Neutrophil (primary cell): ENCODE results near the gene RAX2.

Source experiments
- H3K27ac ChIP-seq: fragments of 200-600 bp; sonication (generic); 2 replicates; pipeline ENCODE4 v1.5.1; 2016; ENCODE audit warnings: mild to moderate bottlenecking, moderate library complexity
- H3K27me3 ChIP-seq: fragments of 200-600 bp; sonication (generic); 2 replicates; pipeline ENCODE4 v1.6.0; 2016; ENCODE audit warnings: mild to moderate bottlenecking
- H3K36me3 ChIP-seq: fragments of 200-600 bp; sonication (generic); 2 replicates; pipeline ENCODE4 v1.5.1; 2017
- H3K4me1 ChIP-seq, 2 experiments: fragments of 200-600 bp in 1 of 2; sonication (generic) in 1 of 2; 1 replicate in 1 of 2; 2 replicates in 1 of 2; pipeline versions ENCODE4 v1.5.1 to v1.6.1; 2013 to 2016; ENCODE audit warnings: low read depth in 1 of 2, low read length in 1 of 2, mild to moderate bottlenecking in 1 of 2, moderate library complexity in 1 of 2; ENCODE audit not compliant: control insufficient read depth in 1 of 2, insufficient read depth in 1 of 2
- H3K4me3 ChIP-seq, 2 experiments: fragments of 200-600 bp in 1 of 2; sonication (generic) in 1 of 2; 1 replicate in 1 of 2; 2 replicates in 1 of 2; pipeline ENCODE4 v1.5.1; 2013 to 2016; ENCODE audit warnings: low read depth in 1 of 2, low read length in 1 of 2, mild to moderate bottlenecking in 1 of 2, moderate library complexity in 1 of 2
- H3K9me3 ChIP-seq: fragments of 200-600 bp; sonication (generic); 2 replicates; pipeline ENCODE4 v1.5.1; 2016
- TF ChIP-seq, protein P1 (sequence below): fragments of 200-600 bp; sonication (generic); IDR thresholded peaks from 2 replicates; pipeline ENCODE4 v1.5.1; 2016; ENCODE audit warnings: antibody characterized with exemption

Gene RAX2

DNA sequence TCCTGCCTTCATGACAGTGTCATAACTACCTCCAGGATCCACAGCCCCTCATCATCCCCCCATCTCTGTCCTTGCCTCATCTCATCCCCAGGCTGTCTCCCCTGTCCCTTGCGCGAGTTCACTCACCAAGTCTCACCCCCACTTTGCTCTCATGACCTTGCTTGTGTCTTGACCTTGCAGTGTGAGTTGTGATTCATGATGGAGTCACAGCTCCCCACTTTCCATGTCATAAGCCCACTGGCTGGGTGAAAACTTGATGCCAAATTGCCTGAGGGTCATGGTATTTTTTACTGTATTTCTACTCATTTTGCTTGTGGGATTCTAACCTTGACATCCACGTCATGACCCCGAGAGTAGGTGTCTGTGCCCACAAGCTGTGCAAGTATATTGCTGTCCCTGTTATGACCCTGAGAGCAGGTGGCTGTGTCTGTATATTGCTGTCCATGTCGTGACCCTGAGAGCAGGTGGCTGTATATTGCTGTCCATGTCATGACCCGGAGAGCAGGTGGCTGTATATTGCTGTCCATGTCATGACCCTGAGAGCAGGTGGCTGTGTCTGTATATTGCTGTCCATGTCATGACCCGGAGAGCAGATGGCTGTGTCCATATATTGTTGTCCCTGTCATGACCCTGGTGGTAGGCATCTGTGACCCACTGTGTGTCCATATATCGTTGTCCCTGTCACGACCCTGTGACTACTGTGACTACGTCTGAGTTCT is 34.4 kb downstream of the RAX2 start:
- no peaks in the 10 kb centered on the region for H3K4me1 ChIP-seq
- no peak overlapping the region for H3K4me3 ChIP-seq
- H3K9me3 ChIP-seq: no peaks in the 10 kb centered on the region
- TF ChIP-seq, protein P1, sequence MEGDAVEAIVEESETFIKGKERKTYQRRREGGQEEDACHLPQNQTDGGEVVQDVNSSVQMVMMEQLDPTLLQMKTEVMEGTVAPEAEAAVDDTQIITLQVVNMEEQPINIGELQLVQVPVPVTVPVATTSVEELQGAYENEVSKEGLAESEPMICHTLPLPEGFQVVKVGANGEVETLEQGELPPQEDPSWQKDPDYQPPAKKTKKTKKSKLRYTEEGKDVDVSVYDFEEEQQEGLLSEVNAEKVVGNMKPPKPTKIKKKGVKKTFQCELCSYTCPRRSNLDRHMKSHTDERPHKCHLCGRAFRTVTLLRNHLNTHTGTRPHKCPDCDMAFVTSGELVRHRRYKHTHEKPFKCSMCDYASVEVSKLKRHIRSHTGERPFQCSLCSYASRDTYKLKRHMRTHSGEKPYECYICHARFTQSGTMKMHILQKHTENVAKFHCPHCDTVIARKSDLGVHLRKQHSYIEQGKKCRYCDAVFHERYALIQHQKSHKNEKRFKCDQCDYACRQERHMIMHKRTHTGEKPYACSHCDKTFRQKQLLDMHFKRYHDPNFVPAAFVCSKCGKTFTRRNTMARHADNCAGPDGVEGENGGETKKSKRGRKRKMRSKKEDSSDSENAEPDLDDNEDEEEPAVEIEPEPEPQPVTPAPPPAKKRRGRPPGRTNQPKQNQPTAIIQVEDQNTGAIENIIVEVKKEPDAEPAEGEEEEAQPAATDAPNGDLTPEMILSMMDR: no peak
- H3K27ac ChIP-seq: no peak overlapping the region
- H3K27me3 ChIP-seq: peaks cover 5% of the 10 kb centered on the region
- no peaks in the 10 kb centered on the region for H3K36me3 ChIP-seq

DNA sequence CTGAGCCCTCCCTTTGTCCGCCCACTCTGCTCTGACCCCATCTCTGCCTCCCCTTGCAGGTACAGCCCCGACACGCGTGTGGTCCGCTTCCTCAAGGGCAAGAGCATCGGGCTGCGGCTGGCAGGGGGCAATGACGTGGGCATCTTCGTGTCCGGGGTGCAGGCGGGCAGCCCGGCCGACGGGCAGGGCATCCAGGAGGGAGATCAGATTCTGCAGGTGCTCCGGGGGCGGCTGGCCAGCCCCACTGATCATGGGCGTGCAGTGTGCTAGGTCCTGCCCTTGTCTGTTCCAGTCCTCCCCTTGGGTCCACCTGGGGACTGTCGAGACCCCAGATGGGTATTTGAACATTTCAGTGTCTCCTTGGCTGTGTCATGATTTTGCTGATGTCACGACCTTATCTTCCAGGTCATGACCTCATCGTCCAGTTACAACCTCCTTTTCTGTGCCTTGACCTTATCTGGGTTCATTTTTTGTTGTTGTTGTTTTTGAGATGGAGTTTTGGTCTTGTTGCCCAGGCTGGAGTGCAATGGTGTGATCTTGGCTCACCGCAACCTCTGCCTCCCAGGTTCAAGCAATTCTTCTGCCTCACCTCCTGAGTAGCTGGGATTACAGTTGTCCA is 35.8 kb downstream of the RAX2 start:
- no peak overlapping the region for H3K4me3 ChIP-seq
- no peaks in the 10 kb centered on the region for H3K4me1 ChIP-seq
- no peaks in the 10 kb centered on the region for H3K9me3 ChIP-seq
- TF ChIP-seq, protein P1: no peak
- H3K27ac ChIP-seq: no peak overlapping the region
- no peaks in the 10 kb centered on the region for H3K36me3 ChIP-seq
- peaks cover 5% of the 10 kb centered on the region for H3K27me3 ChIP-seq

- TF ChIP-seq, protein P1: no peak
- Histone ChIP-seq H3K9me3 (no peaks in the 10 kb centered on the region), H3K27ac (no peak overlapping the region), H3K4me3 (no peak overlapping the region), H3K4me1 (no peaks in the 10 kb centered on the region), H3K36me3 (no peaks in the 10 kb centered on the region), H3K27me3 (peaks cover 5% of the 10 kb centered on the region)
Measured at GRCh38 chr19:3734310-3734600, 37.8 kb downstream of the RAX2 start.

- no peaks in the 10 kb centered on the region for H3K36me3 ChIP-seq
- no peak overlapping the region for H3K4me3 ChIP-seq
- no peak overlapping the region for H3K27ac ChIP-seq
- no peaks in the 10 kb centered on the region for H3K4me1 ChIP-seq
- H3K9me3 ChIP-seq: no peaks in the 10 kb centered on the region
- peaks cover 5% of the 10 kb centered on the region for H3K27me3 ChIP-seq
- TF ChIP-seq, protein P1: no peak
Measured at GRCh38 chr19:3733549-3734309, 38.3 kb downstream of the RAX2 start.

DNA sequence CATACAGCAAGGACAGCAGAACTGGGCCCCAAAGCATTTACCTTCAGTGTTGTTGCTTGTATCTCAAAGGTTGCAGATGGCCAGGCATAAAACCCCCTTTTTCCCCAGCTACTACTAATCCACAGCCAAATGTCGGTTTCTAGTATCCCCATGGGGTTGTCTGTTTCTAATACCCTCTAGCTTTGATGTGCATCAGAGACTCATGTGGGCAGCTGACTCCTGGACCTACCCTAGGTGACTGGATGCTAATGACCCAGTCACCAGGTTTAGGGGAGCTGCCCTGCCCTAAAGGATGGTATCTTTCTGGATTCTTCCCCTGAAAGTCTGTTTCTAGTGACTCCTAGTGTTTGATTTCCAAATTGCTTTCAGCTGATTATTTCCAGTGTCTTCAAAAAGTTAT is 39.9 kb downstream of the RAX2 start:
- no peaks in the 10 kb centered on the region for H3K9me3 ChIP-seq
- H3K27ac ChIP-seq: no peak overlapping the region
- H3K4me1 ChIP-seq: no peaks in the 10 kb centered on the region
- H3K27me3 ChIP-seq: peaks cover 5% of the 10 kb centered on the region
- H3K4me3 ChIP-seq: no peak overlapping the region
- TF ChIP-seq, protein P1: no peak
- H3K36me3 ChIP-seq: no peaks in the 10 kb centered on the region
